ENCODE data around the gene ZNF614. TPM values are rescaled to one million over a fixed set of nuclear protein-coding genes. Genes with fewer than 3 reads are reported as not detected.

ZNF614 gene
- total and polyA plus RNA-seq, 9 of the 15 experiments (the other 6 are each of a cell fraction or from before 2014, with no cell fraction given), result 4.9 to 16.3 (median 11.4) TPM

DNA sequence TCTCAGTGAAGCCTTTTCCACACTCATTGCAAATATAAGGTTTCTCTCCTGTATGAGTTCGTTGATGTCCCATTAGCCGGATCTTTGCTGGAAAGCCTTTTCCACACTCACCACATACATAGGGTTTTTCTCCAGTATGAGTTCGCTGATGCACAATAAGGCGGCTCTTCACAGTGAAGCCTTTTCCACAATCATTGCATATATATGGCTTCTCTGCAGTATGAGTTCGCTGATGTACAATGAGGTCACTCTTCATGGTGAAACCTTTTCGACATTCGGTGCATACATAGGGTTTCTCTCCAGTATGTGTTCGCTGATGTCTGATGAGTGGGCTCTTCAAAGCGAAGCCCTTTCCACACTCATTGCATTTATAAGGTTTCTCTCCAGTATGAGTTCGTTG is 34.8 kb downstream of the ZNF614 start:
- H2AFZ ChIP-seq (ENCODE audit: low read depth, low read length), result no peak overlapping the region
- H3K4me1 ChIP-seq (replicated peaks in 1 of 2; ENCODE audit: control insufficient read depth in 2 of 2, insufficient read depth in 2 of 2, low read length in 2 of 2), result no peaks in the 10 kb centered on the region
- ChIA-PET CTCF (ENCODE audit: low intra/inter-chr PET ratio) (no interaction called here), POLR2A (no interaction called here)
- DNase-seq (ENCODE audit: extremely low read depth in 1 of 4, low spot score in 3 of 4) (no peak), FAIRE-seq (no peak), ATAC-seq (no peak)
- H3K79me2 ChIP-seq (ENCODE audit: control insufficient read depth, insufficient read depth, low read length), result no peaks in the 10 kb centered on the region
- in situ Hi-C loops (cut with MboI) (no loop called here), intact Hi-C loops (cut with micrococcal nuclease) (no loop called here)
- H3K9me1 ChIP-seq (ENCODE audit: control insufficient read depth, insufficient read depth, low read length), result no peaks in the 10 kb centered on the region
- no peak for TF ChIP-seq GATAD2A (IDR thresholded peaks at IDR 0.05)
- no peak for TF ChIP-seq ZKSCAN3 (CRISPR knock-in tag; IDR thresholded peaks at IDR 0.05)
- TF ChIP-seq, protein P1, sequence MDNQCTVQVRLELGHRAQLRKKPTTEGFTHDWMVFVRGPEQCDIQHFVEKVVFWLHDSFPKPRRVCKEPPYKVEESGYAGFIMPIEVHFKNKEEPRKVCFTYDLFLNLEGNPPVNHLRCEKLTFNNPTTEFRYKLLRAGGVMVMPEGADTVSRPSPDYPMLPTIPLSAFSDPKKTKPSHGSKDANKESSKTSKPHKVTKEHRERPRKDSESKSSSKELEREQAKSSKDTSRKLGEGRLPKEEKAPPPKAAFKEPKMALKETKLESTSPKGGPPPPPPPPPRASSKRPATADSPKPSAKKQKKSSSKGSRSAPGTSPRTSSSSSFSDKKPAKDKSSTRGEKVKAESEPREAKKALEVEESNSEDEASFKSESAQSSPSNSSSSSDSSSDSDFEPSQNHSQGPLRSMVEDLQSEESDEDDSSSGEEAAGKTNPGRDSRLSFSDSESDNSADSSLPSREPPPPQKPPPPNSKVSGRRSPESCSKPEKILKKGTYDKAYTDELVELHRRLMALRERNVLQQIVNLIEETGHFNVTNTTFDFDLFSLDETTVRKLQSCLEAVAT (IDR thresholded peaks at IDR 0.05), result no peak
- TF ChIP-seq, protein P2, sequence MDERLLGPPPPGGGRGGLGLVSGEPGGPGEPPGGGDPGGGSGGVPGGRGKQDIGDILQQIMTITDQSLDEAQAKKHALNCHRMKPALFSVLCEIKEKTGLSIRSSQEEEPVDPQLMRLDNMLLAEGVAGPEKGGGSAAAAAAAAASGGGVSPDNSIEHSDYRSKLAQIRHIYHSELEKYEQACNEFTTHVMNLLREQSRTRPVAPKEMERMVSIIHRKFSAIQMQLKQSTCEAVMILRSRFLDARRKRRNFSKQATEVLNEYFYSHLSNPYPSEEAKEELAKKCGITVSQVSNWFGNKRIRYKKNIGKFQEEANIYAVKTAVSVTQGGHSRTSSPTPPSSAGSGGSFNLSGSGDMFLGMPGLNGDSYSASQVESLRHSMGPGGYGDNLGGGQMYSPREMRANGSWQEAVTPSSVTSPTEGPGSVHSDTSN (CRISPR knock-in tag; IDR thresholded peaks at IDR 0.05; ENCODE audit: low read depth), result no peak
- TF ChIP-seq, protein P2 (tag; conservative IDR thresholded peaks at IDR 0.05; ENCODE audit: low read depth), result no peak
- TF ChIP-seq, protein P3, sequence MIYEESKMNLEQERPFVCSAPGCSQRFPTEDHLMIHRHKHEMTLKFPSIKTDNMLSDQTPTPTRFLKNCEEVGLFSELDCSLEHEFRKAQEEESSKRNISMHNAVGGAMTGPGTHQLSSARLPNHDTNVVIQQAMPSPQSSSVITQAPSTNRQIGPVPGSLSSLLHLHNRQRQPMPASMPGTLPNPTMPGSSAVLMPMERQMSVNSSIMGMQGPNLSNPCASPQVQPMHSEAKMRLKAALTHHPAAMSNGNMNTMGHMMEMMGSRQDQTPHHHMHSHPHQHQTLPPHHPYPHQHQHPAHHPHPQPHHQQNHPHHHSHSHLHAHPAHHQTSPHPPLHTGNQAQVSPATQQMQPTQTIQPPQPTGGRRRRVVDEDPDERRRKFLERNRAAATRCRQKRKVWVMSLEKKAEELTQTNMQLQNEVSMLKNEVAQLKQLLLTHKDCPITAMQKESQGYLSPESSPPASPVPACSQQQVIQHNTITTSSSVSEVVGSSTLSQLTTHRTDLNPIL (CRISPR knock-in tag; IDR thresholded peaks at IDR 0.05), result no peak
- no peak for TF ChIP-seq KDM4B (IDR thresholded peaks at IDR 0.05; ENCODE audit: borderline replicate concordance in 2 of 2, low read depth in 1 of 2)
- TF ChIP-seq ZNF75A (CRISPR knock-in tag; IDR thresholded peaks at IDR 0.05), result no peak
- TF ChIP-seq MCM5 (IDR thresholded peaks at IDR 0.05; ENCODE audit: low read depth), result no peak
- TF ChIP-seq ZNF165 (CRISPR knock-in tag; IDR thresholded peaks at IDR 0.05; ENCODE audit: borderline replicate concordance), result no peak
- TF ChIP-seq CEBPG (CRISPR knock-in tag; IDR thresholded peaks at IDR 0.05), result no peak
- no peak for TF ChIP-seq CEBPG (tag; conservative IDR thresholded peaks at IDR 0.05 in 1 of 2, IDR thresholded peaks at IDR 0.05 in 1 of 2)
- TF ChIP-seq, protein P4, sequence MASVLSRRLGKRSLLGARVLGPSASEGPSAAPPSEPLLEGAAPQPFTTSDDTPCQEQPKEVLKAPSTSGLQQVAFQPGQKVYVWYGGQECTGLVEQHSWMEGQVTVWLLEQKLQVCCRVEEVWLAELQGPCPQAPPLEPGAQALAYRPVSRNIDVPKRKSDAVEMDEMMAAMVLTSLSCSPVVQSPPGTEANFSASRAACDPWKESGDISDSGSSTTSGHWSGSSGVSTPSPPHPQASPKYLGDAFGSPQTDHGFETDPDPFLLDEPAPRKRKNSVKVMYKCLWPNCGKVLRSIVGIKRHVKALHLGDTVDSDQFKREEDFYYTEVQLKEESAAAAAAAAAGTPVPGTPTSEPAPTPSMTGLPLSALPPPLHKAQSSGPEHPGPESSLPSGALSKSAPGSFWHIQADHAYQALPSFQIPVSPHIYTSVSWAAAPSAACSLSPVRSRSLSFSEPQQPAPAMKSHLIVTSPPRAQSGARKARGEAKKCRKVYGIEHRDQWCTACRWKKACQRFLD (CRISPR knock-in tag; IDR thresholded peaks at IDR 0.05), result no peak
- no peak for TF ChIP-seq PML (IDR thresholded peaks at IDR 0.05; ENCODE audit: low read length)
- no peak for TF ChIP-seq BDP1 (IDR thresholded peaks at IDR 0.05; ENCODE audit: insufficient read depth, insufficient read length)
- TF ChIP-seq, protein P5, sequence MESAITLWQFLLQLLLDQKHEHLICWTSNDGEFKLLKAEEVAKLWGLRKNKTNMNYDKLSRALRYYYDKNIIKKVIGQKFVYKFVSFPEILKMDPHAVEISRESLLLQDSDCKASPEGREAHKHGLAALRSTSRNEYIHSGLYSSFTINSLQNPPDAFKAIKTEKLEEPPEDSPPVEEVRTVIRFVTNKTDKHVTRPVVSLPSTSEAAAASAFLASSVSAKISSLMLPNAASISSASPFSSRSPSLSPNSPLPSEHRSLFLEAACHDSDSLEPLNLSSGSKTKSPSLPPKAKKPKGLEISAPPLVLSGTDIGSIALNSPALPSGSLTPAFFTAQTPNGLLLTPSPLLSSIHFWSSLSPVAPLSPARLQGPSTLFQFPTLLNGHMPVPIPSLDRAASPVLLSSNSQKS (CRISPR knock-in tag; IDR thresholded peaks at IDR 0.05), result no peak
- no peak for TF ChIP-seq BCOR (IDR thresholded peaks at IDR 0.05)
- no peak overlapping the region for H3K4me3 ChIP-seq
- no TSS peak for BruUV-seq (replicated peaks)
- 14% methylated on average over 10 of the region's 10 CpGs for WGBS (ENCODE audit: insufficient coverage, low coverage, missing lambda C conversion rate)
- no peaks in the 10 kb centered on the region for H3K27me3 ChIP-seq (ENCODE audit: control insufficient read depth in 2 of 2, insufficient read depth in 2 of 2, low read length in 2 of 2)
- H3K9me3 ChIP-seq (replicated peaks; ENCODE audit: control insufficient read depth, insufficient read depth, low read depth, low read length), result peaks cover 21% of the 10 kb centered on the region
- H4K20me1 ChIP-seq (replicated peaks; ENCODE audit: control insufficient read depth, insufficient read depth, low read length), result no peaks in the 10 kb centered on the region
- H3K9ac ChIP-seq (ENCODE audit: insufficient read depth in 1 of 2, low read depth in 2 of 2, low read length in 2 of 2), result no peak overlapping the region
- H3K27ac ChIP-seq (ENCODE audit: extremely low read depth, low read depth, low read length), result no peak overlapping the region
- H3K36me3 ChIP-seq (ENCODE audit: control insufficient read depth, insufficient read depth, low read length), result no peaks in the 10 kb centered on the region
- no peak overlapping the region for H3K4me2 ChIP-seq (ENCODE audit: insufficient read depth, low read length)

All from K562 (cell line).